Measurements from ENCODE around the gene CIC. TPM values are rescaled to one million over a fixed set of nuclear protein-coding genes. Genes with fewer than 3 reads are reported as not detected.

CIC gene
- total and polyA plus RNA-seq, 9 of the 15 experiments (the other 6 are each of a cell fraction or from before 2014, with no cell fraction given) = 0.07 to 44.7 (median 8.6) TPM

GRCh38 chr19:42325308-42325895 is 56.4 kb downstream of the CIC start, which contains the start of gene MEGF8 (continued):
- TF ChIP-seq POLR2A (conservative IDR thresholded peaks at IDR 0.05) = peak; percentile 79
- 0 out of 2 replicates have a peak, but pooled peaks have one; percentile 22 for TF ChIP-seq ZNF511 (CRISPR knock-in tag; IDR thresholded peaks at IDR 0.05)
- peak; percentile 97 for TF ChIP-seq XRCC5 (IDR thresholded peaks at IDR 0.05; ENCODE audit: low read depth, low read length)
- peak; percentile 61; the same call in 1 of the 2 replicates for TF ChIP-seq MYC (IDR thresholded peaks at IDR 0.05; ENCODE audit: low read depth, low read length)
- no peak for TF ChIP-seq MYC (CRISPR knock-in tag; IDR thresholded peaks at IDR 0.05; ENCODE audit: borderline replicate concordance, low read depth)
- no peak for TF ChIP-seq RNF219 (CRISPR knock-in tag; IDR thresholded peaks at IDR 0.05)
- peak in 1 of 2 experiments; percentile 59; a peak in 3 of 4 replicates for TF ChIP-seq FOXK2 (conservative IDR thresholded peaks at IDR 0.05 in 1 of 2, IDR thresholded peaks at IDR 0.05 in 1 of 2; ENCODE audit: low read depth in 2 of 2)
- TF ChIP-seq RAD21 (CRISPR knock-in tag; conservative IDR thresholded peaks at IDR 0.05 in 1 of 2, IDR thresholded peaks at IDR 0.05 in 1 of 2) = peak; percentile 73 to 82; a peak in 1 of 4 replicates
- TF ChIP-seq GABPB1 (CRISPR knock-in tag; IDR thresholded peaks at IDR 0.05) = peak; percentile 84
- peak; percentile 17 for TF ChIP-seq NEUROD1 (IDR thresholded peaks at IDR 0.05; ENCODE audit: borderline replicate concordance, low read depth, low read length, partially characterized antibody)
- peak; percentile 90 for TF ChIP-seq GABPA (tag; conservative IDR thresholded peaks at IDR 0.05; ENCODE audit: low read depth)
- TF ChIP-seq MBD2 (IDR thresholded peaks at IDR 0.05; ENCODE audit: borderline replicate concordance, low read depth) = peak; percentile 13; the same call in 1 of the 2 replicates
- TF ChIP-seq HLTF (IDR thresholded peaks at IDR 0.05) = no peak
- peak; percentile 91 to 93 for TF ChIP-seq MAZ (CRISPR knock-in tag; conservative IDR thresholded peaks at IDR 0.05 in 1 of 2, IDR thresholded peaks at IDR 0.05 in 1 of 2)
- peak; percentile 20 for TF ChIP-seq HMGN3 (IDR thresholded peaks at IDR 0.05; ENCODE audit: borderline replicate concordance, extremely low read depth, insufficient read length, low read depth, low read length)
- peak; percentile 64 for TF ChIP-seq TBP (optimal IDR thresholded peaks at IDR 0.05; ENCODE audit: low read depth, low read length)
- peak; percentile 74 for TF ChIP-seq TFAP4 (CRISPR knock-in tag; IDR thresholded peaks at IDR 0.05; ENCODE audit: borderline replicate concordance)
- 0 out of 2 replicates have a peak, but pooled peaks have one; percentile 18 for TF ChIP-seq ARID3A (IDR thresholded peaks at IDR 0.05; ENCODE audit: borderline replicate concordance, low read depth, low read length)
- TF ChIP-seq PHF20 (IDR thresholded peaks at IDR 0.05; ENCODE audit: partially characterized antibody) = peak; percentile 39
- no peak for TF ChIP-seq ZNF778 (CRISPR knock-in tag; IDR thresholded peaks at IDR 0.05)
- TF ChIP-seq ZFP36 (IDR thresholded peaks at IDR 0.05; ENCODE audit: low read depth, low read length, partially characterized antibody) = peak; percentile 58
- TF ChIP-seq SIN3A (IDR thresholded peaks at IDR 0.05; ENCODE audit: borderline replicate concordance in 2 of 2, control insufficient read depth in 1 of 2, low read depth in 2 of 2, low read length in 2 of 2) = peak; percentile 2 to 30; a peak in 1 of 4 replicates
- TF ChIP-seq BHLHE40 (IDR thresholded peaks at IDR 0.05; ENCODE audit: low read length) = no peak
